GM12865 (cell line): Measurements from ENCODE around the gene DNAJB6.

ENCODE experiments used
- DNase-seq: peaks from one replicate; pipeline ENCODE4 v3.0.0; 2010; ENCODE audit warnings: low read depth
- H3K4me3 ChIP-seq: 2 replicates; pipeline ENCODE4 v1.5.1; 2011; ENCODE audit warnings: mild to moderate bottlenecking, low read depth, low read length, control low read depth
- TF ChIP-seq, protein P1 (sequence below): IDR thresholded peaks from 2 replicates; pipeline ENCODE4 v1.5.1; 2011; ENCODE audit warnings: low read length, control low read depth, low read depth, inconsistent platforms; ENCODE audit not compliant: insufficient read depth; ENCODE audit errors: missing control alignments

The DNAJB6 gene

DNA sequence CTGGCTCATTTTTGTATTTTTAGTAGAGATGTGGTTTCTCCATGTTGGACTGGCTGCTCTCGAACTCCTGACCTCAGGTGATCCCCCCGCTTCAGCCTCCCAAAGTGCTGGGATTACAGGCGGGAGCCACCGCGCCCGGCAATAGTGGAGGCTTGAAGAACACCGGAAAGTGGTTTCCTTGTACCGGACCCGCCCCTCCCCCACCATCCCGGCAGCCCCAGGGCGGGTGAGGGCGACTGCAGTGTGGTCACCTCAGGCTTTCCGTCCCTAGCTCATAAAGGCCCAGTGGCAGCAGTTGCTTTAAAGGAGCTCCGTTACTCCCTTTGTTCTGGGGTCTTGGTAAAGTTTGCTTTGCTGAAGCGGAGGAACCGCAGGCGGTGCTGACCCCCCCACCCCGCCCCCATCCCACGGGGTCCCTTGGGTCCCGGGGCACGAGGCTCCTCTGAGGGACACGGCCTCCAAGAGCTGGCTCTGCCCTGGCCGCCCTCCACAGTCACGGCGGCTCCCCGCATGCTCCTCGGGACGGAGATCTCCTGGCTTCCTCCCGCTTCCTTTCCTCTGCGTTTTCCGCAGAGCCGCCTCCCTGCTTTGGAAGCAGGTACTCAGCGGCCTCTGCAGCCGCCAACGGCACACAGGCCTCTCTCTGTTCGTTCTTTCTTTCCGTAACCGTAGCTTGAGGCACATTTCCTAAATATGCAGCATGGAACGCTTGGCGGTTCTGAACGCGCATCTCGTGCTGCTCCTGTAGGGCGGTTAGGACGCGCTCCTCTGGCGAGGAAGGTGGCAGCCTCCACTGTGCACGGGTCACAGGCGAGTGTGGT is 77.3 kb downstream of the DNAJB6 start:
- DNase-seq = no peak
- H3K4me3 ChIP-seq = no peak overlapping the region
- TF ChIP-seq, protein P1, sequence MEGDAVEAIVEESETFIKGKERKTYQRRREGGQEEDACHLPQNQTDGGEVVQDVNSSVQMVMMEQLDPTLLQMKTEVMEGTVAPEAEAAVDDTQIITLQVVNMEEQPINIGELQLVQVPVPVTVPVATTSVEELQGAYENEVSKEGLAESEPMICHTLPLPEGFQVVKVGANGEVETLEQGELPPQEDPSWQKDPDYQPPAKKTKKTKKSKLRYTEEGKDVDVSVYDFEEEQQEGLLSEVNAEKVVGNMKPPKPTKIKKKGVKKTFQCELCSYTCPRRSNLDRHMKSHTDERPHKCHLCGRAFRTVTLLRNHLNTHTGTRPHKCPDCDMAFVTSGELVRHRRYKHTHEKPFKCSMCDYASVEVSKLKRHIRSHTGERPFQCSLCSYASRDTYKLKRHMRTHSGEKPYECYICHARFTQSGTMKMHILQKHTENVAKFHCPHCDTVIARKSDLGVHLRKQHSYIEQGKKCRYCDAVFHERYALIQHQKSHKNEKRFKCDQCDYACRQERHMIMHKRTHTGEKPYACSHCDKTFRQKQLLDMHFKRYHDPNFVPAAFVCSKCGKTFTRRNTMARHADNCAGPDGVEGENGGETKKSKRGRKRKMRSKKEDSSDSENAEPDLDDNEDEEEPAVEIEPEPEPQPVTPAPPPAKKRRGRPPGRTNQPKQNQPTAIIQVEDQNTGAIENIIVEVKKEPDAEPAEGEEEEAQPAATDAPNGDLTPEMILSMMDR = no peak

DNA sequence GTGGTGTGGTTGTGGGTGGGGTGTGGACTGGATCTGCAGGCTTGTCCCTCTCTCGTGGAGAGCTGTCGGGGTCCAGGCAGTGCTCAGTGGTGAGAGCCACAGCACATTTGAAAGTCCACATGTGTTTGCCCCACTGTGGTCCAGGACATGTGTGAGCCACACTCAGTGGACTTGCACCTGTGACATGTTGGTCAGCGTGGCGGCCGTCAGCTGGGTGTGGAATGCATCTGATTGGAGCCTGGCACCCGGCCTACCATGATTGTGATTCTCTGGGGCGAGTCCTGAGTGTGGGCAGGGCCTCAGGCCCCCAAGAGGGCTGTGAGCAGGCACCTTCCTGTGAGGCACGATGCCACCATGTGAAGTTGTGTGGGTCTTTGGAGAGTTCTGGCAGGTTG is 77.9 kb downstream of the DNAJB6 start:
- DNase-seq = no peak
- H3K4me3 ChIP-seq = no peak overlapping the region
- TF ChIP-seq, protein P1 = no peak

DNA sequence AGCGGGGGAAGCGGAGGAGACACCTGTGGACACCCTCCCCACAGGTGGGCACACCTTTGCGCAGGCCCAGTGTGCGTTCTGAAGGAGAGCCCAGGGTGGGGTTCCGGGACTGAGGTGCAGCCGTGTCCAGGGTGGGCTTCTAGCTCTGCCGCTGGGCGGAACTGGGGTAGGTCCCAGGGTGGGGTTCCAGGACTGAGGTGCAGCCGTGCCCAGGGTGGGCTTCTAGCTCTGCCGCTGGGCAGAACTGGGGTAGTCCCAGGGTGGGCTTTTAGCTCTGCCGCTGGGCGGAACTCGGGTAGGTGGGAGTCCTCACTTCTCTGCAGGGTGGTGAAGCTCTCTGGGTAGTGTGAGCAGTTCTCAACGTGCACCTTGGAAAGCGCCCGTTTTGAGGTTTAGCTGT is 78.7 kb downstream of the DNAJB6 start:
- no peak for DNase-seq
- TF ChIP-seq, protein P1 = no peak

DNA sequence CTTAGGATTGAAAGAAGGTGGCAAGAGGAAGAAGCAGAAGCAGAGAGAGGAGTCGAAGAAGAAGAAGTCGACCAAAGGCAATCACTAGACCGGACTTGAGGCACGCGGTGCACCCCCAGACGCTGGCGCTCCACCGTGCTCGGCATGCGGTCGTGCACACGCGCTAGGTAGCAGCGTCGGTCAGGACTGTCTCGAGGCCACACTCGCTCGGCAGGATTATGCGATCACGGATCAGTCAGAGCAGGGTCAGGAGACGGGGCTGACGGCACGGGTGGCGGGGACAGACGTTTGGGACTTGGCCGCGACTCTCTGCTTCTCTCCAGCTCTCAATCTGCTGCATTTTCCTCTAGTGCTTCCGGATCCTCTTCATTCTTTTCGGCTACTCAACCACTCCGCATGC is 79.2 kb downstream of the DNAJB6 start:
- DNase-seq = no peak
- TF ChIP-seq, protein P1 = no peak
- H3K4me3 ChIP-seq = no peak overlapping the region

More for the DNA sequence above, 78.7 kb downstream of the DNAJB6 start:
- no peak overlapping the region for H3K4me3 ChIP-seq

DNA sequence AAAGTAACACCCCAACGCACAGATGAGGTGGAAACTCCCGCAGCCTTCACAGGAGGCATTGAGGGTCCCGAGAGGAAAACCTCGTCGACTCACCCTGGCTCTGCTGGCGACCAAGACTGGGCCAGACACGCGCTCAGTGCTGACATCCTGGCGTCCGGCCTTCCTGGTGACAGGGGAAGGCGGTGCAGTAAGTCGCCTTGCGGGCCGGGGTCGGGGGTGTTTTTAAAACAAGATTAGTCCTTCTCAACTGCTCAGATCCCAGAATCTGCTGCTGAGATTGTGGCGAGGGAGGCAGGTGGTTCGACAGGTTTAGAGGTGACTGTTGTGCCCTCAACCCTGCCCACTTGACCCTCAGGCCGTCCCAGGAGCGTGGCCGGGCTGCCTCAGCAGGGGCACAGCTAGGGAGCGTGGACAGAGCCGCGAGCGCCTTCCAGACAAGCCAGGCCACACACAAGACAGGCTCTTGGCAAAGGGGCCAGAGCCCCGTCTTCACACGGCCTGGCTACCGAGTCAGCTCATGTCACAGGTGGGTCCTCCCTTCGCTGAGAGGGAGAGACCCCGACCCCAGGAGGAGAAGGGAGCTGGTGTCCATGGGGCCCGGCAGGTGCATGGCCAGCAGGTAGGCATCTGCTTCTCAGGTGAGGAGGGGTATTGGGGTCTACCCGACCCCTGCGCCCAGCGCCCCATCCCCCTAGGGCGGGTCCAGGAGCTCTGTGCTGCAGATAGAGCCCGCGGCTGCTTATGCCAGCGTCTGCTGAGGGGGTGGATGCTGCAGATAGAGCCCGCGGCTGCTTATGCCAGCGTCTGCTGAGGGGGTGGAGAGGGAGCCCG is 81.6 kb downstream of the DNAJB6 start:
- TF ChIP-seq, protein P1 = no peak
- DNase-seq = no peak
- no peak overlapping the region for H3K4me3 ChIP-seq

DNA sequence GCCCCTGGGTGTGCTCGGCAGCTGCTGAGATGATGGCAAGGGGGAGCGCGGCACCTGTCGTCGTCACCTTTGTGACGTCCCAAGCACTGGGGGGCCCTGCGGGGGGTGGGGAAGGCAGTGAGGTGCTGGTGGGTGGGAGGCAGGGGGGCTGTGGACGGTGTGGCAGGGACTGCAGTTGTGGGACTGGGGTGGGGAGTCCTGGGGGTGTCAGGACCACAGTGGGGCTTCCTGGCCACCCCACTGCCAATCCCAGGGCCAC is 82.2 kb downstream of the DNAJB6 start:
- TF ChIP-seq, protein P1 = no peak
- H3K4me3 ChIP-seq = no peak overlapping the region
- DNase-seq = no peak
